Caco-2 (cell line): Measurements from ENCODE around the gene CNTN5. TPM values are rescaled to one million over a fixed set of nuclear protein-coding genes. Genes with fewer than 3 reads are reported as not detected.

Experiments used
- BruUV-seq: library from RNA; stranded (reverse); fragments of 400-500 nt; replicated peaks from 2 replicates; lab custom pipeline; 2021; lab: Mats Ljungman, UMichigan
- CTCF ChIA-PET: fragments of 300-600 bp; sonication (Branson Sonifier 250); formaldehyde crosslinking; loops from one replicate; lab custom pipeline; 2022; ENCODE audit warnings: antibody characterized with exemption; lab: Charles Lee
- POLR2A ChIA-PET: fragments of 300-600 bp; sonication (Branson Sonifier 250); formaldehyde crosslinking; loops from one replicate; lab custom pipeline; 2022; ENCODE audit warnings: antibody characterized with exemption; lab: Charles Lee
- DNase-seq, 2 experiments: peaks; one replicate each; pipeline versions ENCODE4 v3.0.0 to v3.0.0-alpha.2; 2020 to 2022
- H3K27me3 ChIP-seq: replicated peaks from 2 replicates; pipeline ENCODE4 v1.6.0; 2011; ENCODE audit warnings: low read length; ENCODE audit not compliant: control insufficient read depth, insufficient read depth
- H3K36me3 ChIP-seq: 2 replicates; pipeline ENCODE4 v1.5.1; 2011; ENCODE audit warnings: low read length; ENCODE audit not compliant: control insufficient read depth, insufficient read depth
- H3K4me1 ChIP-seq: fragments of 250-450 bp; sonication (Bioruptor Pico); 2 replicates; pipeline ENCODE4 v1.5.1; 2020; ENCODE audit warnings: mild to moderate bottlenecking
- H3K4me3 ChIP-seq: 2 replicates; pipeline ENCODE4 v1.5.1; 2011; ENCODE audit warnings: low read depth, mild to moderate bottlenecking, control low read depth, low read length
- H3K9me3 ChIP-seq: fragments of 250-450 bp; sonication (Bioruptor Pico); 2 replicates; pipeline ENCODE4 v1.5.1; 2020; ENCODE audit warnings: mild to moderate bottlenecking, moderate library complexity
- H3K27ac Mint-ChIP-seq: one replicate; pipeline ENCODE4 v1.8.0; 2022; ENCODE audit warnings: mixed read lengths; ENCODE audit not compliant: unreplicated experiment
- H3K27me3 Mint-ChIP-seq: one replicate; pipeline ENCODE4 v1.8.0; 2022; ENCODE audit warnings: mixed read lengths; ENCODE audit not compliant: insufficient read depth, unreplicated experiment
- H3K36me3 Mint-ChIP-seq: one replicate; pipeline ENCODE4 v1.8.0; 2022; ENCODE audit warnings: mild to moderate bottlenecking, mixed read lengths; ENCODE audit not compliant: insufficient read depth, unreplicated experiment
- H3K4me1 Mint-ChIP-seq: one replicate; pipeline ENCODE4 v1.8.0; 2022; ENCODE audit warnings: low read depth, mixed read lengths; ENCODE audit not compliant: unreplicated experiment
- H3K4me3 Mint-ChIP-seq: one replicate; pipeline ENCODE4 v1.8.0; 2022; ENCODE audit warnings: mild to moderate bottlenecking, moderate library complexity, mixed read lengths; ENCODE audit not compliant: unreplicated experiment
- H3K9me3 Mint-ChIP-seq: one replicate; pipeline ENCODE4 v1.8.0; 2022; ENCODE audit warnings: mixed read lengths; ENCODE audit not compliant: unreplicated experiment
- intact Hi-C: fragments of 100-400 bp; cut with micrococcal nuclease; formaldehyde crosslinking; loops from one replicate; pipeline ENCODE4 v1.10.0; 2022; ENCODE audit not compliant: unreplicated experiment
- total RNA-seq: library from RNA; stranded (reverse); gene quantifications from 2 replicates; pipeline ENCODE4 v1.2.3, GENCODE V29; 2022
- TF ChIP-seq, protein P1 (sequence below), 2 experiments: fragments of 200-600 bp in 1 of 2; IDR thresholded peaks; 1 replicate in 1 of 2; 2 replicates in 1 of 2; pipeline versions ENCODE4 v1.5.1 to v1.8.0; 2011 to 2022; ENCODE audit warnings: antibody characterized with exemption in 1 of 2, control low read depth in 1 of 2, inconsistent platforms in 1 of 2, low read depth in 1 of 2, low read length in 1 of 2, mild to moderate bottlenecking in 1 of 2, moderate library complexity in 1 of 2; ENCODE audit not compliant: insufficient read depth in 1 of 2, severe bottlenecking in 1 of 2, unreplicated experiment in 1 of 2

The CNTN5 gene
- total RNA-seq, 1 experiment from 2014 or later: 1.00 TPM

DNA sequence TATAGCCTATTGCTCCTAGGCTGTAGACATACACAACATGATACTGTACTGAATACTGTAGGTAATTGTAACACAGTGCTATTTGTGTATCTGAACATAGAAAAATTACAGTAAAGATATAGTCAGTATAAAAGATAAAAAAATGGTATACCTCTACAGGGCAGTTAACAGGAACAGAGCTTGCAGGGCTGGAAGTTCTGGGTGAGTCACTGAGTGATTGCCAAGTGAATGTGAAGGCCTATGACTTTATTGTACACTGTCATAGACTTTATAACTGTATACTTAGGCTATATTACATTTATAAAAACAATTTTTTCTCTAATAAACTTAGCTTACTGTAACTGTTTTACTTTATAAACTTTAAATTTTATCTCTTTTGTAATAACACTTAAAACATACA lies 1334.0 kb downstream of the CNTN5 start:
- no peaks in the 10 kb centered on the region for H3K9me3 Mint-ChIP-seq
- H3K36me3 Mint-ChIP-seq: no peaks in the 10 kb centered on the region
- intact Hi-C loops: no loop called here
- DNase-seq: no peak
- TF ChIP-seq, protein P1, sequence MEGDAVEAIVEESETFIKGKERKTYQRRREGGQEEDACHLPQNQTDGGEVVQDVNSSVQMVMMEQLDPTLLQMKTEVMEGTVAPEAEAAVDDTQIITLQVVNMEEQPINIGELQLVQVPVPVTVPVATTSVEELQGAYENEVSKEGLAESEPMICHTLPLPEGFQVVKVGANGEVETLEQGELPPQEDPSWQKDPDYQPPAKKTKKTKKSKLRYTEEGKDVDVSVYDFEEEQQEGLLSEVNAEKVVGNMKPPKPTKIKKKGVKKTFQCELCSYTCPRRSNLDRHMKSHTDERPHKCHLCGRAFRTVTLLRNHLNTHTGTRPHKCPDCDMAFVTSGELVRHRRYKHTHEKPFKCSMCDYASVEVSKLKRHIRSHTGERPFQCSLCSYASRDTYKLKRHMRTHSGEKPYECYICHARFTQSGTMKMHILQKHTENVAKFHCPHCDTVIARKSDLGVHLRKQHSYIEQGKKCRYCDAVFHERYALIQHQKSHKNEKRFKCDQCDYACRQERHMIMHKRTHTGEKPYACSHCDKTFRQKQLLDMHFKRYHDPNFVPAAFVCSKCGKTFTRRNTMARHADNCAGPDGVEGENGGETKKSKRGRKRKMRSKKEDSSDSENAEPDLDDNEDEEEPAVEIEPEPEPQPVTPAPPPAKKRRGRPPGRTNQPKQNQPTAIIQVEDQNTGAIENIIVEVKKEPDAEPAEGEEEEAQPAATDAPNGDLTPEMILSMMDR (IDR thresholded peaks at IDR 0.05; ENCODE audit: insufficient read depth in 1 of 2, low read depth in 1 of 2, low read length in 1 of 2, severe bottlenecking in 1 of 2, unreplicated experiment in 1 of 2): no peak
- H3K4me1 ChIP-seq: no peaks in the 10 kb centered on the region
- ChIA-PET POLR2A (no interaction called here), CTCF (interaction anchor here (0.6 kb wide), 1 partner anchor 84 kb away, joined by 3 read pairs; no protein-coding TSS in a partner anchor)
- no peaks in the 10 kb centered on the region for H3K36me3 ChIP-seq
- H3K27me3 ChIP-seq: no peaks in the 10 kb centered on the region
- H3K9me3 ChIP-seq: no peaks in the 10 kb centered on the region
- no peaks in the 10 kb centered on the region for H3K4me1 Mint-ChIP-seq
- BruUV-seq: no TSS peak
- H3K4me3 ChIP-seq: no peak overlapping the region
- no peak overlapping the region for H3K4me3 Mint-ChIP-seq
- H3K27ac Mint-ChIP-seq: no peak overlapping the region
- H3K27me3 Mint-ChIP-seq: no peaks in the 10 kb centered on the region

DNA sequence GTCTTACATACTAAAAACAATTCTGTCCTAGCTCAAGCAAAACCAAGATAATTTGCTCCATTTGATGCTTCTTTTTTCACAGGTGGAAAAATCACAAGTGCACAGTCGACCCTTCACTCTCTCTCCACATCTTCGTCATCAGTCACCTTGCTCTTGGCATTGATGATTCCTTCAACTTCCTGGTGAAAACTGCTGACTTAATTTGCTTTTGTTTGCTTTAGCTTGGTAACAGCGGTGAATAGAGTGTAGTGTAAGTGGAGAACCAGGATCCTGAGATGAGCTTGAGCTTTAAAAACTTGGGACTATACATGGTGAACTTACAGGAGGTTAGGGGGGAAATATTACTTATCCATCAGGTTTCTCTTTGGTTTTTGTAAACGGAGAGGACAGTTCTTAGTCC lies 1335.3 kb downstream of the CNTN5 start:
- H3K4me1 Mint-ChIP-seq: no peaks in the 10 kb centered on the region
- Histone ChIP-seq H3K27me3 (no peaks in the 10 kb centered on the region), H3K4me1 (no peaks in the 10 kb centered on the region), H3K9me3 (no peaks in the 10 kb centered on the region), H3K36me3 (no peaks in the 10 kb centered on the region), H3K4me3 (no peak overlapping the region)
- no peaks in the 10 kb centered on the region for H3K9me3 Mint-ChIP-seq
- no peaks in the 10 kb centered on the region for H3K27me3 Mint-ChIP-seq
- ChIA-PET POLR2A (no interaction called here), CTCF (no interaction called here)
- H3K4me3 Mint-ChIP-seq: no peak overlapping the region
- DNase-seq: no peak
- intact Hi-C loops: no loop called here
- BruUV-seq: no TSS peak
- TF ChIP-seq, protein P1 (IDR thresholded peaks at IDR 0.05; ENCODE audit: insufficient read depth in 1 of 2, low read depth in 1 of 2, low read length in 1 of 2, severe bottlenecking in 1 of 2, unreplicated experiment in 1 of 2): no peak
- H3K27ac Mint-ChIP-seq: no peak overlapping the region
- H3K36me3 Mint-ChIP-seq: no peaks in the 10 kb centered on the region

DNA sequence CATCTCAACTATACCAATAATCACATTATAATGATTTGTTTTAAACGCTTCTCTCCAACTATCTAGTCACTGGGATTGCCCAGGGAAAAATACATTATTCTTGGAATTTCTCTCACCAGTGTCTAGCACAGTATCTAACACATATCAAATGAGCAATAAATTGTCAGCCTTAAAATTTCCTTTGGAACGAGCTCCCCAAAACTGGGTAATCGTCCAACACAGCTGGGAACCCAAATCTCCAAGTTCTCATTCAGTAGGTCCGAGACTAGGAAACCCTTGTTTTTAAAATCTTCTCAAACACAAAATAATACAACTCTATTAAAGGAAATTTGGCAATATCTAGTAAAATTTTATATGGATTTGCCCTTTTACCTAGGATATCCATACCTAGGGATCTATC lies 1338.5 kb downstream of the CNTN5 start:
- no peaks in the 10 kb centered on the region for H3K36me3 Mint-ChIP-seq
- H3K4me3 Mint-ChIP-seq: no peak overlapping the region
- H3K9me3 Mint-ChIP-seq: peaks cover 16% of the 10 kb centered on the region
- H3K27ac Mint-ChIP-seq: no peak overlapping the region
- H3K36me3 ChIP-seq: no peaks in the 10 kb centered on the region
- no peaks in the 10 kb centered on the region for H3K4me1 Mint-ChIP-seq
- no peak overlapping the region for H3K4me3 ChIP-seq
- TF ChIP-seq, protein P1 (IDR thresholded peaks at IDR 0.05; ENCODE audit: insufficient read depth in 1 of 2, low read depth in 1 of 2, low read length in 1 of 2, severe bottlenecking in 1 of 2, unreplicated experiment in 1 of 2): no peak
- 0 out of 2 replicates have a peak, but pooled peaks cover 2% of the 10 kb centered on the region for H3K9me3 ChIP-seq
- BruUV-seq: no TSS peak
- ChIA-PET CTCF (no interaction called here), POLR2A (no interaction called here)
- no peak for DNase-seq
- intact Hi-C loops: no loop called here
- no peaks in the 10 kb centered on the region for H3K27me3 Mint-ChIP-seq
- no peaks in the 10 kb centered on the region for H3K4me1 ChIP-seq
- H3K27me3 ChIP-seq: no peaks in the 10 kb centered on the region
